NK-92 treated with Interleukin-12 subunit alpha and Interleukin-12 subunit beta, amount 100 ng/mL, for 24 hours (cell line): ENCODE measurements around the gene MCM6.

ENCODE experiments used
- DNase-seq: peaks from one replicate; lab custom pipeline; 2025; lab: John Stamatoyannopoulos, UW

Gene MCM6

DNA sequence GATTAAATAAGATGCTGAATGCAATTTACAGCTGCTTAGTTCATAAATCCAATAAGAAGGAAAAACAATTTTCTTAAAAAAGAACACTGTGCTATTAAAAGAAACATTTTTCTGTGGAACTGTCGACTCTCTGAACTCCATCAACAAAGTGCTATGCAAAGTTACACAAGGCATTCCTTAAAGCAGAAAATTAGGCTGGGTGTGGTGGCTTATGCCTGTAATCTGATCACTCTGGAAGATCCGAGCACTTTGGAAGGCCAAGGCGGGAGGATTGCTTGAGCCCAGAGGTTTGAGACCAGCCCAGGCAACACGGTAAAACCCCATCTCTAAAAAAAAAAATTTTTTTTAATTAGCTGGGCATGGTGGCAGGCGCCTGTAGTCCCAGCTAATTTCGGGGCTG is 13.0 kb downstream of the MCM6 start:
- DNase-seq: no peak

DNA sequence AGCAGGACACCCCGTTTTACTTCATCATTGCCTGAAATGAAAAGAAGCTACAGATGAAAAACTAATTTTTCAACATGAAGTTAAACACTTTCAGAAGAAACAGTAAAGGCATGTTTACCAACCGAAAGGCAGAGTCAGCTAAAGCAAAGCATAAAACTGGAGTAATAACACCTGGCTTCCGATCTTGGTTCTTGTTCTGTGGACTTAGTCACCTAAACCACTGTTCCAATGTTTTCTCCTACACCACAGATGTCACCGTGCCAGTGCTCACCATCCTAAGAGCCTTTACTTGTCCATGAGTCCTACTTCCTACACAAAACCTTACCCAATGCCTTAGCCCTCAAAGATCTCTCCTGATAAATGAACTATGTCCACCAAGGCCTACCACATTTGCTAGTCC is 13.5 kb downstream of the MCM6 start:
- DNase-seq: no peak

DNA sequence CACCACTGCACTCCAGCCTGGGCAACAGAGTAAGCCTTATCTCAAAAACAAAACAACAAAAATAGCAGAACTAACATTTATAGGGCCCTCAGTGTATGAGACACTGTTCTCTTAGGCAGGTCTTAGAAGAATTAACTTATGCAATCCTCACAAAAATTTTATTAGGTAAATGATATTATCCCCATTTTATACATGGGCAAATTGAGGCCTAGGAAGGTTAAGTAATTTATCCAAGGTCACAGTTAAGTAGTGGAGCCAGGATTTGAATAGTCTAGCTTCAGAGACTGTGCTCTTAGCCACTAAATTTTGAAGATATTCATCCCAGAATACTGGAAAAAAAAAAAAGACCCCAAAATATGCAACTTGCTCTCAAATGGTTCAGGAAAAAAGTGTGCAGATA is 22.8 kb downstream of the MCM6 start:
- DNase-seq: no peak

DNA sequence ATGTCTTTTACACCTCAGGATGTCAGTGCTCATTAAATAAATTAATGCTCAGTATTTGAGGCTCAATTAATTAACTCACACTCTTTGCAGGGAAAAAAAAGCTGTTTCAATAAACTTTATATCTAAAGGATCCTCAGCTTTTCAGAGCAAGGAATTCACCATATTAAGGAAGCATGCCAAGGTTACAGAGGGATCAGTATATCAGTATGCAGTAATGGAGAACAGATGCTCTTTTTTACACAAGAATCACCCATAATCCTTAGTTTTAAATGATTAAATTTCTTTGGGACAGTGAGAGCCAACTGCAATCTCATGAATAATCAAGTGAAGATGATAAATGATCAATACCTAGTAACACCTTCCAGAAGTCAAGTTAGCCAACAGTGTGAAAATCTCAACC is 24.4 kb downstream of the MCM6 start:
- no peak for DNase-seq

- DNase-seq: no peak
These were observed 25.2 kb downstream of the MCM6 start for GRCh38 chr2:135850892-135851668.

GRCh38 chr2:135849087-135849486 is 27.2 kb downstream of the MCM6 start:
- DNase-seq: no peak

- DNase-seq: no peak
These were observed 30.2 kb downstream of the MCM6 start for GRCh38 chr2:135845997-135846396.

- DNase-seq: no peak
These were observed 31.0 kb downstream of the MCM6 start for GRCh38 chr2:135845257-135845656.

- DNase-seq: no peak
These were observed 31.8 kb downstream of the MCM6 start for GRCh38 chr2:135844301-135844895.

DNA sequence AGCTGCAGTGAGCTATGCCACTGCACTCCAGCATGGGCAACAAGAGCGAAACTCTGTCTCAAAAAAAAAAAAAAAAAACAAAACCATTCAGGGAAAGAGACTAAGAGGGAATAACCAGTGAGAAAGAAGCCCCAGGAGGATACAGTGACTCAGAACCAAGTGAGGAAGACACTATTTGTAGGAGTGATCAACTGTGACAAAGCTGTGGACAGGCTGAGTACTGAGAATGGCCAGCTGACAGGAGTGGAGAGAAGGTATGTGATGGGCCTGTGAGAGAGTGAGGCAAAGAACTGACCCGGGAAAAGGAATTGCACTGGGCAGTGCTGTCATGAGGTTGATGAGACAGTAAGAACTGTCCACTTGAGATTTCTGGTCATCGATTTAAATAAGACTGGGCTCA is 32.6 kb downstream of the MCM6 start:
- no peak for DNase-seq

DNA sequence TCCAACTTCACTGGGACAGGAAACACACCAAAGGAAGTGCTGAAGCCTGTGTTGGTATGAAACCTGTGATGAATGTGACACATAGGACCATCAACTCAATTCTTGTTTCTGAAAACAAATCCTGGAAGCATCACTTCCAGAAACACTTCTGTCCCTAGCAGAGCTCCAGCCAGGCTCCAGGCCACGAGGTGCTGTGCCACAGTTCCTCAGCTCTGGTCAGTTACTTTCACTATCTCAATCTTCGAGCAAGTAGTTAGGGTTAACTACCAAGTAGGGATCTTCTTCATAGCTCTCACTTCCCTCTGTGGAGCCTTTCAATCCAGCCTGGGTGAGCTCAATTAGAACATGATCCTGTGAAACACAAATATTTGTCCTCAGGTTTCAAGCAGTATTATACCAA is 35.6 kb downstream of the MCM6 start:
- DNase-seq: no peak

- DNase-seq: no peak
These were observed 36.5 kb downstream of the MCM6 start for GRCh38 chr2:135839713-135840112.

DNA sequence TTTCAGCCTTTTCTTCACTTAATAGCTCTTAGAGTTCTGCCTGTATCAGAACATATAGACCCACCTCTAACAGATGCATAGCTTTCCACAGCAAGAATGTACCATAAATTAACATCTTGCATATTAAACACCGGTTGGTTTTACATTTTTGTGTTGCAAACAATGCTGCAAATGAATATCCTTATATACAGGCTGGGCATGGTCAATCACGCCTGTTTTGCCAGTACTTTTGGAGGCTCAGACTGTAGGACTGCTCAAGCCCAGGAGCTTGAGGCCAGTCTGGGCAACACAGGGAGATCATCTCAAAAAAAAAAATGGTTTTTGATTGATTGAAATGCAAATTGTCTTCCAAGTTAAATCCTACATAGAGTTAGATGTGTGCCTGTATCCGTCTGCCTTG is 37.7 kb downstream of the MCM6 start:
- no peak for DNase-seq

DNA sequence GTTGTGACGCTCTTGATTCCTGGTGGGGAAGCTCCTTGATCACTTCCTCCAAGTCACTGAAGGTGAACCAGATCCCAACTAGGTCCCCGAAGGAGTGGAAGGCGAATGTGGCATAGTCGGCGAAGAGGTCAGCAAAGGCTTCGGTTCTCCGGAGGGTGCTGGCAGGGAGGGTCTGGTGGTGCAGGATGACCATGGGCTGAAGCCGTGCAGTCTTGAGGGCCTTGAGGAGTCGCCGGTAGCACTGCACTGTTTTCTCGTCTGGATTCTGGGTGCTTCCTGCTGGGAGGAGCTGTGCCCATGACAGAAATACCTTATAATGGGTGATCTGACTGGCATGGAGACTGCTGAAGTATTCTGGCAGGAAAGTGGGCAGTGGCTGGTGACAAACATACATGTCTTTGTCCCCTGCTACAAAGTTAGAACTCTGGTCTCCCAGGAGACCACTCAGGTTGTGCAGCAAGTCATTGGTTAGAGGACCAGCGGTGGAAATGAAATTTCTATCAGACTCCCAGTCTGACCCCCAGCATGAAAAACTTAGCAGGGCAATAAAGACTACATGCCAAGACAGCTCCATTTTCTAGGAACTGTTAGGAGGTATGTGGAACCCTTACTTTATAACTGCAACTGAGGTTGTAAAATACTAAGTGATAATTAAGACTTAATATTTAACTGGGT is 39.5 kb downstream of the MCM6 start, which contains the start of gene LCT:
LCT (minus strand) TSS at position 589 of the 675 bp plus-strand sequence; CDS start at position 574, 15 bp downstream.
- DNase-seq: no peak

GRCh38 chr2:135832891-135833290 is 43.4 kb downstream of the MCM6 start:
- no peak for DNase-seq

DNA sequence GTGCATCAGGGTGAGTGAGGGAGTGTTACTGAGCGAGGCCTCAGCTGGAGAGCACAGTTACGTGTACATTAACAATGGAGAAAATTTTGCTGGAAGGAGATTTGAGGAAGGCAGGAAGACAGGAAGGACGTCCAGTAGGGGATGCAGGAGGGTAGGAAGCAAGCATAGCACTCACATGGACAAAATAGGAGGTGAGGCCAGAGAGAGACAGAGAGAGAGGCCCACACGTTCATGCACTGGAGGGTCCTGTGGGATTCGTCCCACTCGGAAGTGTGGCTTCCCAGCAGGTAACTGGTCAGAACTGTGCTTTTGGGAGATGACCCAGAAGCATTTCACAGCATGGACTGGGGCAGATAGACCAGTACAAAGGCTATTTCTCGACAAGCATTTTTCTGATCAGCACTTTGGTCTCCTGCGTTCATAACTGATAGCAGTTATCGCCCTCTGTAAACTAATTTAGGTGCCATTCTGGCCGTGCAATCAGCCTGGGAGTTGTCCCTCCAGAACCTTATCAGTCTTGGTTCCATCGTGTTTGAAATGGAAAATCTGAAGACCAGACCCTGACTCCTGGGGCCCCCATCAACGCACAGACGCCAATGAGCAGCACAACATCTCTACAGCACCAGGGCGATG is 44.9 kb downstream of the MCM6 start:
- no peak for DNase-seq

- no peak for DNase-seq
These were observed 46.7 kb downstream of the MCM6 start for GRCh38 chr2:135829378-135830135.

GRCh38 chr2:135826544-135826943 is 49.7 kb downstream of the MCM6 start:
- no peak for DNase-seq

DNA sequence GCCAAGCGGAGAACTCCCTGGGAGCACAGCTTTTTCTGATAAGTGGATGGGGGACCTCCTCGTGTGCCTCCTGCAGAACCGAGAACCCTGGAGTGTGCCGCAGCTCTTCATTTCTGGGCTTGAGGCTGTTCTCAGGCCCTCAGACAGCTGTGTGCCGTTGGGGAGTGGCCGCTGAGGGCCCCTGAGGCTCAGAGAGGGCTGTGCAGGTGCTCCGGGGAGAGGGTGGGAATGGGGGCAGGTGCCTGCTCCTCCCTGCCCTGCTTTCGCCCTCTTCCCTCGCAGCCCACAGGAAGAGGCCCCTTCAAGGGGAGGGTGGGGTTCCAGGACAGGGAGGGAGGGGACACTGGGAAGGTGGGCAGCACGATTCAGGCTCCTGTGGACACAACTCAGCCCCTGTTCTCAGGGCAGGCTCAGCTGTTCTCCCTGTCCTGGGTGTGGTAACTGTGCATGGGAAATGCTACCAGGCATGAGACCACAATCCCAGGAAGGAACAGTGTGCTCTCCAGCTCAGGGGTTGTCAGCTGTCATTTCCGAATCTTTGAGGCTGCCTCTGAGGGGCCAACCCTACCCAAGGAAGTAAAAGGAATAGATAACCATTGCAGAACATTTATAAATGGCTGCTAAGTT is 50.6 kb downstream of the MCM6 start:
- DNase-seq: no peak

- DNase-seq: no peak
These were observed 51.1 kb downstream of the MCM6 start for GRCh38 chr2:135825131-135825530.

- DNase-seq: no peak
These were observed 53.4 kb downstream of the MCM6 start for GRCh38 chr2:135822855-135823254.

GRCh38 chr2:135821190-135821589 is 55.1 kb downstream of the MCM6 start:
- DNase-seq: no peak
